BLaER1 (cell line): ENCODE measurements around the gene PRLHR.

ENCODE experiments used
- H3K27ac ChIP-seq: shearing (Covaris generic); formaldehyde crosslinking; 2 replicates; pipeline ENCODE4 v1.8.1; 2022
- H3K27me3 ChIP-seq: shearing (Covaris generic); formaldehyde crosslinking; 2 replicates; pipeline ENCODE4 v1.8.1; 2022
- H3K36me3 ChIP-seq: shearing (Covaris generic); formaldehyde crosslinking; 2 replicates; pipeline ENCODE4 v1.8.1; 2022
- H3K4me1 ChIP-seq: shearing (Covaris generic); formaldehyde crosslinking; 2 replicates; pipeline ENCODE4 v1.8.1; 2022
- H3K4me2 ChIP-seq: shearing (Covaris generic); formaldehyde crosslinking; 2 replicates; pipeline ENCODE4 v1.8.1; 2022
- H3K4me3 ChIP-seq: shearing (Covaris generic); formaldehyde crosslinking; 2 replicates; pipeline ENCODE4 v1.8.1; 2022
- H3K9ac ChIP-seq: shearing (Covaris generic); formaldehyde crosslinking; 2 replicates; pipeline ENCODE4 v1.8.1; 2022
- H3K9me3 ChIP-seq: shearing (Covaris generic); formaldehyde crosslinking; 2 replicates; pipeline ENCODE4 v1.8.1; 2022
- H4K20me1 ChIP-seq: shearing (Covaris generic); formaldehyde crosslinking; 2 replicates; pipeline ENCODE4 v1.8.1; 2022
- Cebpa-rat ChIP-seq: shearing (Covaris generic); IDR thresholded peaks from 2 replicates; pipeline ENCODE4 v1.8.1; 2022

The PRLHR gene

GRCh38 chr10:118573512-118573911, 21.9 kb downstream of the PRLHR start:
- no peak for TF ChIP-seq Cebpa-rat
- Histone ChIP-seq H3K27ac (no peak overlapping the region), H3K9ac (no peak overlapping the region), H4K20me1 (no peaks in the 10 kb centered on the region), H3K9me3 (no peaks in the 10 kb centered on the region), H3K27me3 (no peaks in the 10 kb centered on the region), H3K4me2 (no peak overlapping the region), H3K4me3 (no peak overlapping the region), H3K36me3 (no peaks in the 10 kb centered on the region), H3K4me1 (no peaks in the 10 kb centered on the region)

GRCh38 chr10:118572256-118573041, 23.0 kb downstream of the PRLHR start:
- TF ChIP-seq Cebpa-rat, result no peak
- Histone ChIP-seq H3K4me3 (no peak overlapping the region), H4K20me1 (no peaks in the 10 kb centered on the region), H3K36me3 (no peaks in the 10 kb centered on the region), H3K27me3 (no peaks in the 10 kb centered on the region), H3K9me3 (no peaks in the 10 kb centered on the region), H3K9ac (no peak overlapping the region), H3K4me2 (no peak overlapping the region), H3K4me1 (no peaks in the 10 kb centered on the region), H3K27ac (no peak overlapping the region)

- Histone ChIP-seq H4K20me1 (no peaks in the 10 kb centered on the region), H3K36me3 (no peaks in the 10 kb centered on the region), H3K4me2 (no peak overlapping the region), H3K27me3 (no peaks in the 10 kb centered on the region), H3K9ac (no peak overlapping the region), H3K27ac (no peak overlapping the region), H3K9me3 (no peaks in the 10 kb centered on the region), H3K4me3 (no peak overlapping the region), H3K4me1 (no peaks in the 10 kb centered on the region)
- TF ChIP-seq Cebpa-rat, result no peak
Observed at GRCh38 chr10:118571123-118571522, 24.3 kb downstream of the PRLHR start.

DNA sequence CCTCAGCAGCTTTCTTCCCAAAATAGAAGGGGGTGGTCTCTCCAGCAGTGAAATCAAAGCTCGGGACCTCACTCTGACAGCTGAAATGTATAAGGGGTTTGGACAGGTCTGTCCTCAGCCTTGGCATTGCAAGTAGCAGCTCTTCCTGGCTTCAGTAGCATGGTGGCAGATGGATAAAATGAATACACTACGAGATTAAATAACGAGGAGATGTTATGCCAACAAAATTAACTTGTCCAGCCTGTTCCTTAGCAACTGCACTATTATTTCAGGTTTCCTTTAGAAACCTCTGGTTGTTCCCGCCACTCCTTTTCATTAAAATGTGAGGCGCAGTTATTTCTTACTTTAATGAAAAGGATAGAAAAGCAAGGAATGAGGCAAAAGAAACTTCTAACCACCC, 24.9 kb downstream of the PRLHR start:
- H3K27me3 ChIP-seq, result no peaks in the 10 kb centered on the region
- no peaks in the 10 kb centered on the region for H3K4me1 ChIP-seq
- no peak overlapping the region for H3K9ac ChIP-seq
- H3K4me2 ChIP-seq, result no peak overlapping the region
- H4K20me1 ChIP-seq, result no peaks in the 10 kb centered on the region
- TF ChIP-seq Cebpa-rat, result no peak
- H3K27ac ChIP-seq, result no peak overlapping the region
- H3K4me3 ChIP-seq, result no peak overlapping the region
- H3K9me3 ChIP-seq, result no peaks in the 10 kb centered on the region
- no peaks in the 10 kb centered on the region for H3K36me3 ChIP-seq

DNA sequence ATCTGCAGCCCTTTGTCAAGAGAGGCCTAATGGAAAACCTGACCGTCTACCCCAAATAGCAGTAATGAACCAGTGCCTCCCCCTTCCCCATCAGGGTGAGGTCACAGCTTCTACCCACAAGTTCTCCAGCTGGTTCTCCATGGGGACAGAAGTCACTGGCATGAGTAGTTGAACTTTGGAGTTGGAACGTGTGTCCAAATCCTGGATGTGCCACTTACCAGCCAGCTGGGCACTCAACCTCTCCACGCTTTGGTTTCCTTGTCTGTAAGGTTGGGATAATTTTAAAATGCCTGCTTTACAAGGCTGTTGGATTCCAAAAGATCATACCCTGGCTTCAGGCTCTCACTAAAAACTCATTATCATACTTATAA, 25.6 kb downstream of the PRLHR start:
- no peaks in the 10 kb centered on the region for H3K27me3 ChIP-seq
- no peak for TF ChIP-seq Cebpa-rat
- H3K27ac ChIP-seq, result no peak overlapping the region
- no peak overlapping the region for H3K9ac ChIP-seq
- no peaks in the 10 kb centered on the region for H3K36me3 ChIP-seq
- no peaks in the 10 kb centered on the region for H3K4me1 ChIP-seq
- H3K4me2 ChIP-seq, result no peak overlapping the region
- H3K9me3 ChIP-seq, result no peaks in the 10 kb centered on the region
- H3K4me3 ChIP-seq, result no peak overlapping the region
- no peaks in the 10 kb centered on the region for H4K20me1 ChIP-seq

- no peak for TF ChIP-seq Cebpa-rat
- H3K27me3 ChIP-seq, result no peaks in the 10 kb centered on the region
- no peaks in the 10 kb centered on the region for H4K20me1 ChIP-seq
- H3K9ac ChIP-seq, result no peak overlapping the region
- no peak overlapping the region for H3K4me2 ChIP-seq
- no peaks in the 10 kb centered on the region for H3K36me3 ChIP-seq
- no peak overlapping the region for H3K27ac ChIP-seq
- no peak overlapping the region for H3K4me3 ChIP-seq
- no peaks in the 10 kb centered on the region for H3K9me3 ChIP-seq
- H3K4me1 ChIP-seq, result no peaks in the 10 kb centered on the region
Observed at GRCh38 chr10:118569241-118569881, 26.1 kb downstream of the PRLHR start.

GRCh38 chr10:118568327-118568848, 27.1 kb downstream of the PRLHR start:
- Histone ChIP-seq H3K27ac (no peak overlapping the region), H3K27me3 (no peaks in the 10 kb centered on the region), H4K20me1 (no peaks in the 10 kb centered on the region), H3K9me3 (no peaks in the 10 kb centered on the region), H3K4me1 (no peaks in the 10 kb centered on the region), H3K4me3 (no peak overlapping the region), H3K4me2 (no peak overlapping the region), H3K9ac (no peak overlapping the region), H3K36me3 (no peaks in the 10 kb centered on the region)
- no peak for TF ChIP-seq Cebpa-rat

DNA sequence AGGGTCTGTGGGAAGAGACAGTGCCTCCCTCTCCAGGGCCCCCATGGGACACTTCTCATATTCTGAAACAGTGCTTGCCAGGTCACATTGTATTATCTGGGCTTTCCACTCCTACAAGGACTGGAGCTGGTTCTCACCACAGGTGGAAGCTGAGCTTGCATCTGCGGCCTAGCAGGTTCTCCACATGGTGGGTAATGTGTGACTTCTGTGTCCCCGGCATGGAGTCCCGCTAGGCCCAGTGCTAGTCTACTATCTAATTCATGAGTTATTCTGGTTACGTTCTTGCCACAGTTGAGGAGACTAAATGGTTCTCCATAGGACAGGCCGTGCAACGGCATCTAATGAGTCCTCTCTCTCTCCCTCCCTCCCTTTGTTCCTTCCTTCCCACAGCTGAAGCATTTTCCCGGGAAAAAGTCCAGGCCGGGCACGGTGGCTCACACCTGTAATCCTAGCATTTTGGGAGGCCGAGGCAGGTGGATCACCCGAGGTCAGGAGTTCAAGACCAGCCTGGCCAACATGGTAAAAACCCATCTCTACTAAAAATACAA, 27.7 kb downstream of the PRLHR start:
- Histone ChIP-seq H4K20me1 (no peaks in the 10 kb centered on the region), H3K27ac (no peak overlapping the region), H3K9me3 (no peaks in the 10 kb centered on the region; the same call in 1 of the 2 replicates), H3K9ac (no peak overlapping the region), H3K27me3 (no peaks in the 10 kb centered on the region), H3K4me3 (no peak overlapping the region), H3K4me2 (no peak overlapping the region), H3K36me3 (no peaks in the 10 kb centered on the region), H3K4me1 (no peaks in the 10 kb centered on the region)
- TF ChIP-seq Cebpa-rat, result no peak

GRCh38 chr10:118566911-118567310, 28.5 kb downstream of the PRLHR start:
- Histone ChIP-seq H3K4me1 (no peaks in the 10 kb centered on the region), H3K9ac (no peak overlapping the region), H3K4me3 (no peak overlapping the region), H3K4me2 (no peak overlapping the region), H3K9me3 (peaks cover 3% of the 10 kb centered on the region; the same call in 1 of the 2 replicates), H3K36me3 (no peaks in the 10 kb centered on the region), H3K27ac (no peak overlapping the region), H4K20me1 (no peaks in the 10 kb centered on the region), H3K27me3 (no peaks in the 10 kb centered on the region)
- TF ChIP-seq Cebpa-rat, result no peak

DNA sequence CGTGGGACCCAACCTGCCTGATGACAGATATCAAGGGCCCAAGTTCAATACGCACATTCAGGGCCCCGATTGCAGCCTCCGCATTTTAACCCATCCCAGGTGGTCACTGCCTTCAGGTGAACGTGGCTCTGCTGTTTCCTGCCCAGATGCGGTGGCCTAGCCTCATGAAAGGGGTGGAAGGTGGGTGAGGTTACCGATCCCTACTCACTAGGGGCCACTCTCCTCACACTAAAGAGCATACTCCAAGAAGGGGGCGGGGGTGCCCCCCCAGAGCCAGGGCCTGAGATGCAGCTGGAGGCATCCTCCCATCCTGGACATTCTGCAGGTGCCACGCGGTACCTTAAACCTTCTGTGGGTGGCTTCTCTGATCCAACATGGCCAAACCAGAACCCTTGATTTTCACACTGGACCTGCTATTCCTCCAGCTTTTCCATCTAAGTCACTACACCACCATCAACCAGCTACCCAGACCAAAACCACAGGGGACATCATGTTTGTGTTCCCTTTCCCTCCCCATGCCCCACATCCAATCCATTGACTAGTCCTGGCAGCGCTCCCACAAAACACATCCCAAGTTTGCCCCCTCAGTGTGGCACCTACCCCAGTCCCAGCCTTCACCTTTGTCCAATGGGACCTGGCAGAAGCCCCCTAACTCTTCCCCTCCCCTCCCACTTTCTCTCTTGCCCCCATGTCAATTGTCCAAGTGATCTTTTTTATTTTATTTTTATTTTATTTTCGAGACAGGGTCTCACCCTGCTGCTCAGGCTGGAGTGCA, 30.0 kb downstream of the PRLHR start:
- Histone ChIP-seq H3K36me3 (no peaks in the 10 kb centered on the region), H3K27ac (no peak overlapping the region), H3K9me3 (peaks cover 3% of the 10 kb centered on the region; the same call in 1 of the 2 replicates), H3K9ac (no peak overlapping the region), H3K27me3 (no peaks in the 10 kb centered on the region), H3K4me1 (no peaks in the 10 kb centered on the region), H3K4me2 (no peak overlapping the region), H3K4me3 (no peak overlapping the region), H4K20me1 (no peaks in the 10 kb centered on the region)
- no peak for TF ChIP-seq Cebpa-rat
